ENCODE measurements around the gene BEND6. TPM values are rescaled to one million over a fixed set of nuclear protein-coding genes. Genes with fewer than 3 reads are reported as not detected.
"Not testable (repeated sequence)": the region's sequence is repeated elsewhere in the genome, so short reads cannot be mapped to it uniquely, and the experiment has no call there.

Gene BEND6
- total RNA-seq, 1 donor from 2014 or later = 0.53 TPM

DNA sequence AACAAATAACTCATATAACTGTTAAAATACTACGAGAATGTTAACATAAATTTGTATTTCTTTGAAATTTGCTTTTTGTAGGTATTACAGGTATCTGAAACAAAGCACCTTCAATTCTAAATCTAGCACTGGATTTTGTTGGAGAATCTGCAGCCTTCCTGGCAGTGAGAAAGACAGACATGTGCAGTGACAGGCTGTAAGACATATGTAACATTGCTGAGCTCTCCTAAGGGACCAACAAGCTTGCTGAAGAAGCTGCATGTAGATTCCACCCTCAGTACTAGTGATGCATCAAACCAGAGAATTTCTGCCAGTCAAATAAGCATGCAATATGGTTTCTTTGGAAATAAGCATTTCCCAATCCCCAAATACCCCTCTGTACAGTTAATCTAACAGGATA is 71.1 kb downstream of the BEND6 start:
- no peak for DNase-seq (ENCODE audit: extremely low read depth, low read depth, low spot score)

DNA sequence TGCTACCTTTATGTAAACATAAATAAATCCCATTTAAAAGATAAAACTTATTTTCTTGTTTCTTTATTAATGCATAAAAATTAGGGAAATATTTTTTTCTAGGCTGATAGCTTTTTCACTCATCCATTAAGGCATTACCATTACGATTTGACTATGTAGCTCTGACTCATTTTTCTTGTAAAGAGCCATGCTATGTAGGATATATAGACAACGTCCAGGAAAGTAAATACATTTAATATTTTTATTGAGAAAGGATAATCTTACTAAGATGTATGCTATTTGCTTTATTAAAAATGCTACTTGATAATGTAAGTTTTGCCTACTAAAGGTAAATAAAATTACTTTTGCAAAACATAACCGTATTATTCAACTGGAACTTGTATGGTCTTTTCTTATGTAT is 72.4 kb downstream of the BEND6 start:
- no peak for DNase-seq (ENCODE audit: extremely low read depth, low read depth, low spot score)

- no peak for DNase-seq (ENCODE audit: extremely low read depth, low read depth, low spot score)
Measured at GRCh38 chr6:57029213-57029612, 74.3 kb downstream of the BEND6 start.

- DNase-seq (ENCODE audit: extremely low read depth, low read depth, low spot score) = no peak
Measured at GRCh38 chr6:57033228-57033627, 78.3 kb downstream of the BEND6 start.

- no peak for DNase-seq (ENCODE audit: extremely low read depth, low read depth, low spot score)
Measured at GRCh38 chr6:57035549-57035948, 80.6 kb downstream of the BEND6 start.

GRCh38 chr6:57038906-57039305 is 84.0 kb downstream of the BEND6 start:
- no peak for DNase-seq (ENCODE audit: extremely low read depth, low read depth, low spot score)

DNA sequence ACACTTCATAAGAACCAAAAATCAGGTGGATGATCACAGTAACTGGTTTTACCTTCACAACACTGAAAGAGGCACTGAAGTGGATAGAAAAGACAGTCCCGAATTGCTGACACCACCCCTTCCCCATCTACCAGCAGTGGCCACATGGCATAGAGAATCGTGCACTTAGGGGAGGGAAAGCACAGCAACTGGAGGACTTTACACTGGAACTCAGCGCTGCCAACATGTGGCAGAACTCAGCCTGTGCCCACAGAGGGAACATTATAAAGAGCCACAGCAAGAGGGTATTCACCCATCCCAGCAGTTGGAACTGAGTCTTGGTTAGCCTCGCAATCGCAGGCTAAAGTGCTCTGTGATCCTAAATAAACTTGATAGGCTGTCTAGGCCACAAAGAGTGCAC is 85.1 kb downstream of the BEND6 start:
- no peak for DNase-seq (ENCODE audit: extremely low read depth, low read depth, low spot score)

DNA sequence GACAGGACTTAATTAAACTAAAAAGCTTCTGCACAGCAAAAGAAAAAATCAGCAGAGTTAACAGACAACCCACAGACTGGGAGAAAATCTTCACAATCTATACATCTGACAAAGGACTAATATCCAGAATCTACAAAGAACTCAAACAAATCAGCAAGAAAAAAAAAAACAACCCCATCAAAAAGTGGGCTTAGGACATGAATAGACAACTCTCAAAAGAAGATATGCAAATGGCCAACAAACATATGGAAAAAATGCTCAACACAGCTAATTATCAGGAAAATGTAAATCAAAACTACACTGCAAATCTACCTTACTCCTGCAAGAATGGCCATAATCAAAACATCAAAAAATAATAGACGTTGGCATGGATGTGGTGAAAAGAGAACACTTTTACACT is 89.2 kb downstream of the BEND6 start:
- DNase-seq (ENCODE audit: extremely low read depth, low read depth, low spot score) = not testable (repeated sequence)

DNA sequence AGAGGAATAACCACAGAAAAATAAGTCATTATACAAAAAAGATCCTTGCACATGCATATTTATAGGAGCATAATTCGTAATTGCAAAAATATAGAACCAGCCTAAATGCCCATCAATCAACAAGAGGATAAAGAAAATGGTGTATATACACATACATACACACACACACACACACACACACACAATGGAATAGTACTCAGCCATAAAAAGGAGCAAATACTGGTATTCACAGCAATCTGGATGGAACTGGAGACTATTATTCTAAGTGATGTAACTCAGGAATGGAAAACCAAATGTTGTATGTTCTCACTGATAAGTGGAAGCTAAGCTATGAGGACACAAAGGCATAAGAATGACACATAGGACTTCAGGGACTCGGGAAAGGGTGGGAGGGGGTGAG is 89.7 kb downstream of the BEND6 start:
- no peak for DNase-seq (ENCODE audit: extremely low read depth, low read depth, low spot score)

DNA sequence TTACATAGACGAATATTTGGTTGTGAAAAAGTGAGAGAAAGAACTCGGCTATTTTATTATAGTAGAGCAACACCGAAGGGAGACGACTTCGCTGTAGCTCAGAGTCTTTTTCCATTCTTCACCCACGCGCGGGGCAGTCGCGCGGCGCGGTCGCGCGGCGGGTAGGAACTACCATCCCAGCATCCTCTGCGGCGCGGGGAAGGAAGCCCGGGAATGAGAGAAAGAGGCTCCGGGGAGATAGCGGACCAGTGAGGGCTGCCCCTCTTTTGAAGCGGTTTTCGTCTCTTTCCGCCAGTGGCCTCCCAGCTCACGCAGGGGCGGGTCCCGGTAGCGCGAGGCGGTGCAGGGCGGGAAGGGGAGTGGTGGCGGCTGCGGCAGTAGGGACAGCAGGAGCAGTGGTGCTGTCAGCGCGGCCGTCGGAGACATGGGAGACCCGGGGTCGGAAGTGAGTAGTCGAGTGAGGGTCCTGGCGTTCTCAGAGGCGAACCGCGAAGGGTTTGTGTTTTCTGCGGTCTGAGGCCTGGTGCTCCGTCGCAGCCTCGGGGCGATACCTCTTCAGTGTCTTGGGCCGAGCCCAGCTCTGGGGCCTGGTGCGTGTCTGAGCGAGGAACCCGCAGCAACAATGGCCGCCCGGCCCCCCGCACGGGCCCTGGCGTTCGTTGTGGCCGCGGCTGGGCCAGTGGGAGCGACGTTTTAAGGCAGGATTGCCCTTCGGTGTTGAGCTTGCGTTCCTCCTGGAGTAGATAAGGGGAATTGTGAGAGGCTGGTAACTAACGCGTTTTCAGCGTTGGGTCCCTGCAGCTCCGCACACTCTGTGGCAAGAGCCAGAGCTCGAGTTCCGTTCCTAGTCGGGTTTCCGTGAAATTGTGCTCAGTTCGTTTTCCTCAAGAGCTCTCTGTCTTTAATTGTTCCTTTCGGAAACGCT is 91.7 kb downstream of the BEND6 start, which contains the start of gene KIAA1586:
Gene KIAA1586 (plus strand): TSS at position 362 of the 925 bp plus-strand sequence. CDS start 63 bp downstream, at position 425.
- not testable (repeated sequence) for DNase-seq (ENCODE audit: extremely low read depth, low read depth, low spot score)

DNA sequence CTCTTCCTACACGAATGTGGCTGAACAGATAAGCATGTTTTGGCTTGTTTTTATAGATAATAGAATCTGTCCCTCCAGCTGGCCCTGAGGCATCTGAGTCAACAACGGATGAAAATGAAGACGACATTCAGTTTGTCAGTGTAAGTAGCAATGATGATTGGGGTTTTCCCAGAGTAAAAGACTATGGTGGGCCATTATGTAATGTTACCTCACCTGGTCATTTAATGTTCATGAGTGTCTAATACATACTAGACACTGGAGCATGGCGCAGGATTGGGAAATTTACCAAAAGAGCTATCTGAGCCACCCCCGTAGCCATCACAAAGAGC is 92.3 kb downstream of the BEND6 start:
- DNase-seq (ENCODE audit: extremely low read depth, low read depth, low spot score) = not testable (repeated sequence)

DNA sequence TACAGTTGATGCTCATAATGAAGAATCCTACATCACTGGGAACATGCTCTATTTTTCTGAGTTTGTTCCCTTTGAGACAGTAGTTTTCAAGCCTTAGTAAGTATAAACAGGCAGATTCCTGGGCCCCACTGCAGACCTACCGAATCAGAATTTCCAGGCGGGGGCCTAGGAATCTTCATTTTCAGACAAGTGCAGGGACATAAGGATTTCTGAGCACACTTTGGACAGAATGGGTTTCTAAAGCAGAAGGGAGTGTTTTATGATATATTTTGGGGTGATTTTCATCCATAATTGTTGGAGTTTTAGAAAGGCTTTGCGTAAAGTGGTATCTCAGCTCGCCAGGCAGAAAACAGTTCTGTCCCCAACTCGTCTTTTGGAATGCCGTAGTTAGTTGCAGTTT is 93.0 kb downstream of the BEND6 start:
- not testable (repeated sequence) for DNase-seq (ENCODE audit: extremely low read depth, low read depth, low spot score)

GRCh38 chr6:57048577-57048976 is 93.7 kb downstream of the BEND6 start:
- no peak for DNase-seq (ENCODE audit: extremely low read depth, low read depth, low spot score)

GRCh38 chr6:57063847-57064246 is 108.9 kb downstream of the BEND6 start:
- DNase-seq (ENCODE audit: extremely low read depth, low read depth, low spot score) = no peak

- no peak for DNase-seq (ENCODE audit: extremely low read depth, low read depth, low spot score)
Measured at GRCh38 chr6:57064809-57065208, 109.9 kb downstream of the BEND6 start.

- no peak for DNase-seq (ENCODE audit: extremely low read depth, low read depth, low spot score)
Measured at GRCh38 chr6:57068061-57068460, 113.2 kb downstream of the BEND6 start.

- DNase-seq (ENCODE audit: extremely low read depth, low read depth, low spot score) = no peak
Measured at GRCh38 chr6:57069228-57069627, 114.3 kb downstream of the BEND6 start.

DNA sequence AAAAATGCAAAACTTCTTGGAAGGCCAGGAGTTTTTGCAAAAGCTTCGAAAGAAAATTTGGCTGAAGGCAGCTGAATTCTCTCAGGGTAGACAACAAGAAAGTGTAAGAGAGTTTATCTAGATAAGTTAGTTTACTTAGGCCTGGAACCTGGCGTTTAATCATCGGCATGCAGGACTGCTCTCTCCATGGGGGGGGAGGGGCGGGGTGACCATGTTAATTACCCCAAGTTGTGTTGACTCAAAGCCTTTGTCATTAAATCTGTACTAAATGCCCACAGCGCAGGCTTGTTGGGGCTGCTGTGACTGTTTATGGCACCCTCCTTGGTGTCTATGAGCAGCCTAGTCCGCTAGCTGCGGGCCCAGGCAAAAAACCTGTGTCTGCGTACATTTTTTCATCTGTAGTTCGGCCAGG is 115.0 kb downstream of the BEND6 start:
- DNase-seq (ENCODE audit: extremely low read depth, low read depth, low spot score) = no peak

DNA sequence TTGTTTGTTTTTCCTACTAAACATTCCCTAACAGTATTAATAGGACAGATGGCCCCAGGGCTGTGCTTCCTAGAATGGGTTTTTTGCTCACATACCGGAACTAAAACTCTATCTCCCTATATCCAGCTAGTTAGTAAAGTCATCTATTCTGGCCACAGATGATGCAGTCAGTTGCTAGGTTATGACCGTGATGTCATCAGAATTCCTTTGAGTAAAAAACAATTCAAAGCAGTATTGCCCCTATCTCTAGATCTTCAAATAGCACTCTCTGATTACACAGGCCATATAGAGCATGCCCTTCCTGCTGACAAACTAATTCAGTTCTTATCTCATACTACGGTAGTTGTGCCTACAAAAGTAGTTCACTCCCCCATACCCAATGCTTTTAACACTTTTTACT is 117.2 kb downstream of the BEND6 start:
- no peak for DNase-seq (ENCODE audit: extremely low read depth, low read depth, low spot score)

- no peak for DNase-seq (ENCODE audit: extremely low read depth, low read depth, low spot score)
Measured at GRCh38 chr6:57074383-57074782, 119.5 kb downstream of the BEND6 start.

- no peak for DNase-seq (ENCODE audit: extremely low read depth, low read depth, low spot score)
Measured at GRCh38 chr6:57075092-57075491, 120.2 kb downstream of the BEND6 start.
